ENCODE measurements around the gene TMF1. TPM values are rescaled to one million over a fixed set of nuclear protein-coding genes. Genes with fewer than 3 reads are reported as not detected.
A peak's percentile ranks its signal among the peaks of the same experiment; 100 is the strongest.

The TMF1 gene
- total and polyA plus RNA-seq, 2 experiments from 2014 or later: 15.8 to 21.3 TPM

DNA sequence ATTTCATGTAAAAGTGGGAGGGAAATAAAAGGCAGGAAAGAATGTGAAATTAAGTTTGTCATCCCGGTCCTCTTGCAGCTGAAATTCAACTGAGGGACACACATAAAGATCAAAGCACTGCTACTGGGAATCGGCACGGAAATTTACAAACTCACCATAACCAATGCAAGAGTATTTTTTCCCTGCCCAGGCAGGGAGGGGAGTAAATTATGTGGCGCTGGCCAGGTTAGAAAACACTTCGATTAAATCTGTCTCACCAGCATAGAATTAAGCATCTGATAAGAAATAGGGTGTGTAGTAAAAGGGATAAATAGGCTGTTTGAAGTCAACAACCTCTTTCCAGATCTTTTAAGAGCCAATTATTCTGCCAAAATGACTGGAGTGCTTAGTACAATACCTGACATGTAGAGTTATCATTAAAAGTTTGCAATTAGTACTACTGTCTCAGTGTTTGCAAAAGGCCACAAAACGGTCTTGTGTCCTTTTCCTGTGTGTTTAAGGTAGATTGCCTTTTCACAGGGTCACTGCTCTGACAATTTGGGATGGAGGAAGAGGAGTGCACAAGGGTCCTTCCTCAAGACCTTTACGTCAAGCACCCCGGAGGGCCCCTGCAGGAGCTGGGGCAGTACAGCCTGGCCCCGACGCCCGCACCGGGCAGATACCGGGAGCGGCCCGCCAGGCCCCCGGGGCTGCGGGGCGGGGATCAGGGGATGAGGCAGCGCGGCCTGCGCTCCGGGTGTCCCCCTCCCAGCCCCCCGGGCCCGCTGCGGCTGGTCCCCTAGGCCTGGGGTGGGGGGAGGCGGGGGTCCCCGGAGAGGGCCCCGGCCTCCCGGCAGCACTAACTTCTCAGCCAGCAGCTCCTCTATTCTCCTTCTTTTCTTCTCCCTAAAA, 27.4 kb upstream of the TMF1 start (continued):
- TF ChIP-seq ZNF462 (CRISPR knock-in tag; IDR thresholded peaks at IDR 0.05): no peak
- no peak for TF ChIP-seq JUNB (IDR thresholded peaks at IDR 0.05; ENCODE audit: unreplicated experiment)

DNA sequence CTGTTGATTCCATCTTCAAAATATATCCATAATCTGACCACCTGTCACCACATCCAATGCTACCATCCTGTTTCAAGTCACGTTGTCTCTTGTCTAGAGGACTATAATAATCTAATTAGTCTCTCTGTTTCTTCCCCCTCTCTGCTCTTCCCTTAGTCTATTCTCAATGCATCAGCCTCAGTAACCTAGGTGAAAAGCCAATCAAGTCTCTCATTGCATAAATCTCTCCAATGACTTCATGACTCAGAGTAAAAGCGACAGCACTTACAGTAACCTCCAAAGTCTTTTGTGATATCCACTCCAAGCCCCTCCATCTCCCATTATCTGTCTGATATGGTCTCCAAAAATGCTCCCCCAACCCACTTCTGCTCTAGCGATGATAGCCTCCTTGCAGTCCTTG, 20.8 kb upstream of the TMF1 start:
- Mint-ChIP-seq H3K4me3 (no peak overlapping the region), H3K27ac (peak overlapping the region; percentile 3), H3K4me1 (no peaks in the 10 kb centered on the region; the same call in 2 of the 3 replicates), H3K36me3 (ENCODE audit: low read depth) (peaks cover 18% of the 10 kb centered on the region), H3K9me3 (no peaks in the 10 kb centered on the region), H3K27me3 (ENCODE audit: insufficient read depth, low read depth, poor library complexity) (no peaks in the 10 kb centered on the region)
- no peaks in the 10 kb centered on the region; the same call in 1 of the 2 replicates for H4K20me1 ChIP-seq (replicated peaks; ENCODE audit: insufficient read depth)
- no peaks in the 10 kb centered on the region for H3K9me2 ChIP-seq (ENCODE audit: insufficient read depth)
- H3K79me2 ChIP-seq (replicated peaks; ENCODE audit: insufficient read depth): peaks cover 31% of the 10 kb centered on the region
- no peak for ATAC-seq
- no peak overlapping the region for H3K4me3 ChIP-seq
- H3K27ac ChIP-seq (ENCODE audit: low read depth): no peak overlapping the region
- DNase-seq (ENCODE audit: low spot score): no peak
- no peaks in the 10 kb centered on the region for H3K27me3 ChIP-seq (ENCODE audit: insufficient read depth)
- no peak overlapping the region for H3K4me2 ChIP-seq
- H3K36me3 ChIP-seq (ENCODE audit: insufficient read depth): peaks cover 8% of the 10 kb centered on the region; the same call in 1 of the 2 replicates
- H2AFZ ChIP-seq: no peak overlapping the region
- H3K4me1 ChIP-seq (ENCODE audit: insufficient read depth): no peaks in the 10 kb centered on the region
- no peaks in the 10 kb centered on the region for H3F3A ChIP-seq (replicated peaks; ENCODE audit: low read depth)
- TF ChIP-seq JUNB (IDR thresholded peaks at IDR 0.05; ENCODE audit: unreplicated experiment): no peak
- TF ChIP-seq POLR2AphosphoS5 (IDR thresholded peaks at IDR 0.05; ENCODE audit: low read depth): no peak
- TF ChIP-seq NANOG (IDR thresholded peaks at IDR 0.05; ENCODE audit: borderline replicate concordance): no peak
- TF ChIP-seq ETS1 (IDR thresholded peaks at IDR 0.05): no peak
- TF ChIP-seq ZNF114 (CRISPR knock-in tag; IDR thresholded peaks at IDR 0.05): no peak
- no peak for TF ChIP-seq STAT1 (IDR thresholded peaks at IDR 0.05; ENCODE audit: unreplicated experiment)
- no peak for TF ChIP-seq CREB1 (CRISPR knock-in tag; IDR thresholded peaks at IDR 0.05; ENCODE audit: low read depth)
- TF ChIP-seq EZH2 (IDR thresholded peaks at IDR 0.05; ENCODE audit: low read depth, unreplicated experiment): no peak
- TF ChIP-seq, protein P1, sequence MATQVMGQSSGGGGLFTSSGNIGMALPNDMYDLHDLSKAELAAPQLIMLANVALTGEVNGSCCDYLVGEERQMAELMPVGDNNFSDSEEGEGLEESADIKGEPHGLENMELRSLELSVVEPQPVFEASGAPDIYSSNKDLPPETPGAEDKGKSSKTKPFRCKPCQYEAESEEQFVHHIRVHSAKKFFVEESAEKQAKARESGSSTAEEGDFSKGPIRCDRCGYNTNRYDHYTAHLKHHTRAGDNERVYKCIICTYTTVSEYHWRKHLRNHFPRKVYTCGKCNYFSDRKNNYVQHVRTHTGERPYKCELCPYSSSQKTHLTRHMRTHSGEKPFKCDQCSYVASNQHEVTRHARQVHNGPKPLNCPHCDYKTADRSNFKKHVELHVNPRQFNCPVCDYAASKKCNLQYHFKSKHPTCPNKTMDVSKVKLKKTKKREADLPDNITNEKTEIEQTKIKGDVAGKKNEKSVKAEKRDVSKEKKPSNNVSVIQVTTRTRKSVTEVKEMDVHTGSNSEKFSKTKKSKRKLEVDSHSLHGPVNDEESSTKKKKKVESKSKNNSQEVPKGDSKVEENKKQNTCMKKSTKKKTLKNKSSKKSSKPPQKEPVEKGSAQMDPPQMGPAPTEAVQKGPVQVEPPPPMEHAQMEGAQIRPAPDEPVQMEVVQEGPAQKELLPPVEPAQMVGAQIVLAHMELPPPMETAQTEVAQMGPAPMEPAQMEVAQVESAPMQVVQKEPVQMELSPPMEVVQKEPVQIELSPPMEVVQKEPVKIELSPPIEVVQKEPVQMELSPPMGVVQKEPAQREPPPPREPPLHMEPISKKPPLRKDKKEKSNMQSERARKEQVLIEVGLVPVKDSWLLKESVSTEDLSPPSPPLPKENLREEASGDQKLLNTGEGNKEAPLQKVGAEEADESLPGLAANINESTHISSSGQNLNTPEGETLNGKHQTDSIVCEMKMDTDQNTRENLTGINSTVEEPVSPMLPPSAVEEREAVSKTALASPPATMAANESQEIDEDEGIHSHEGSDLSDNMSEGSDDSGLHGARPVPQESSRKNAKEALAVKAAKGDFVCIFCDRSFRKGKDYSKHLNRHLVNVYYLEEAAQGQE (IDR thresholded peaks at IDR 0.05; ENCODE audit: unreplicated experiment): no peak
- TF ChIP-seq EZH2phosphoT487 (IDR thresholded peaks at IDR 0.05; ENCODE audit: unreplicated experiment): no peak

Data from GM23338 (cell line).